ENCODE results near the gene PLEKHH1.
A peak's percentile ranks its signal among the peaks of the same experiment; 100 is the strongest.
"Not testable (repeated sequence)": the region's sequence is repeated elsewhere in the genome, so short reads cannot be mapped to it uniquely, and the experiment has no call there.

The PLEKHH1 gene

DNA sequence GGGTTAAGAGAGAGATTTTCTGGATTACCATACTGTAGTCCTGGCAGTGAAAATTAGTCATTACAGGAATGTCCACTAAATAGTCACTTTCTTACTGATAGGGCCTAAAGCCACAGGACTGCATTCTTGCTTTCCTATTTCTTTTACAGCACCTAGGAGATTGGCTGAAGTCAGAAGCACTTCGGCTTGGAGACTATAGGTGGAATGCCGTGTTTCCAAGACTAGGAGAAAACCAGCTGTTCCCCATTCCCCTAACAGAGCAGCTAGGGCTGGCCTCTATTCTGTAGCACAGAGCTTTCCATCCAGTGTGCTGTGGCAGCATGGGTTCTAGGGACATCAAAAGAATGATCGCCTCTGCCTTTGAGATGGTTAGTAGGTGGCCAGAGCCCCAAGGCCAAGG lies 51.9 kb downstream of the PLEKHH1 start:
- no peak for DNase-seq

DNA sequence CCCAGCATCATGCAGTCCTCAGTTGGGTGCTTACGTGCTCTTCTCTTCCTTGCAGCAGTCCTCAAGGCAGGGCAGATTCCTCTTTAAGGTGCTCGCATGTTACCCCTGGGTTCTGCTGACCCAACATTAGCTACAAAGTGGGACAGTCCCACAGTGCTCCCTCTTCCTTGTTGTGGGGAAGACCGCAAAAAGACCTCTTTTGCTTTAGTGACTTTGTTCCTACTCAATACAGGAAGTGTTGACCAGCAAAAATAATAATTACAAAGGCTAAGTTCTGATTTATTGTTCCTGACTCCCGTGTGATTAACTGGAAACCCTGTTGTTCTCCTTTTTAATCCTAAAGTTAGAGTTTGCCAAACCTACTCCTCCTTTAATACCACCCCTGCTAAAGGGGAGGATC lies 53.3 kb downstream of the PLEKHH1 start:
- DNase-seq = no peak

DNA sequence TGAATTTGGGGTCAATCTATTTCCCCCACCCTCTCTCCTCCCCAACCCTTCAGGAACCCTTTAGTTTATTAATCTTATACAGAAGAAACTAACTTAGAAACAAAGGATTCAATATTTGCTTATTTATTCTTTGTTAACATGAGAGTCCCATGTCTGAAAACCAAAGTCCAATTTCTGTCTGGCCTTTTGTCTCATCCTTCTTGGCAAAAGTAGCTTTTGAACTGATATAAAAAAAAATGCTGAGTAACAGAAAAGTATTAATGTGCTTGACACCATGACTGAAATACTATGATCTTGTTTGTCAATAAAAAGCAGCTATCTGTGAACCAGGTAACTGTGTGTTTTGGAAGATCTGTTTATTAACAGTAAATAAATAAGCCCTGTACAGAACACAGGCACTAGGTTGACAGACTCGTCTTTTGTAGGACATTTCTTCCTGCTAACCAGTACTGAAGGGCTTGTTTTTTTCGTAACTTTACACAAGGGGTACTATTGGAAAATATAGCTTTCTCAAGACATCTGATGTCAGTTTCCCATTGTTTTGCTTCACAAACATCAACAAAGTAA lies 56.2 kb downstream of the PLEKHH1 start:
- DNase-seq = no peak

DNA sequence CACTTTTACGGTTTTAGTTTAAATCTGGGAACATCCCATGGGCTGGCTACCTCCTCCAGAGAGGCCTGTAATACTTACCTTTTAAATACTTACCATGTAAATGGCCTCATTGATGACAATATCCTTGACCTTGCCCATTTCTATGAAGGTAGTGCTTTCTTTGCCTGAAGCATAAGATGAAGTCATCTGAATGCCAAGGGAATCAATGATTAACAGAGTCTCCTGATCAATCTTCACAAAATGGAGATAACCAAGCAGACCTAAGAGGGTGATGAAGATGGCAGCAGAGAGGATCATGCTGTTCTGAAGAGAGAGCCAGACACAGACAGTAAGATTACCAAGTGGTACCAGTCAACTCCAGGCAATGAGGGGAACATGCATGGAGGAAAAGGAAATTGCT lies 60.6 kb downstream of the PLEKHH1 start:
- DNase-seq = not testable (repeated sequence)

DNA sequence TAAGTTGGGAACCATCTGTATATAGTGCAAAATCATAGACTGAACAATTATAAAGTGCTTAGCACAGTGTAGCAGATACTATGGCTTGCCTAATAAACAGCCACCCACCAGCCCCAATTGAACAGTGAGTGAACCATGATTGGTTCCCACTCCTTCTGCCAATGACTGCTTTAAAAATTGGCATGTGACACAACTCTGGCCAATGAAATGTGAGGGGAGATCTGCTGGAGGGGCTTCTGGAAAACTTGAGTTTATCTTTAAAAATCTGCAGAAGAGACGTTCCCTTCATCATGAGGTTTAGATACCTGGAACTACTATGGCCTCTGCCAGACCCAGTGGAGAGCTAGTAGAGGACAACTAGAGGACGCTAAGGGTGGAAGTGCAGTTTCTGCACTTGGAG lies 62.3 kb downstream of the PLEKHH1 start:
- DNase-seq = no peak

DNA sequence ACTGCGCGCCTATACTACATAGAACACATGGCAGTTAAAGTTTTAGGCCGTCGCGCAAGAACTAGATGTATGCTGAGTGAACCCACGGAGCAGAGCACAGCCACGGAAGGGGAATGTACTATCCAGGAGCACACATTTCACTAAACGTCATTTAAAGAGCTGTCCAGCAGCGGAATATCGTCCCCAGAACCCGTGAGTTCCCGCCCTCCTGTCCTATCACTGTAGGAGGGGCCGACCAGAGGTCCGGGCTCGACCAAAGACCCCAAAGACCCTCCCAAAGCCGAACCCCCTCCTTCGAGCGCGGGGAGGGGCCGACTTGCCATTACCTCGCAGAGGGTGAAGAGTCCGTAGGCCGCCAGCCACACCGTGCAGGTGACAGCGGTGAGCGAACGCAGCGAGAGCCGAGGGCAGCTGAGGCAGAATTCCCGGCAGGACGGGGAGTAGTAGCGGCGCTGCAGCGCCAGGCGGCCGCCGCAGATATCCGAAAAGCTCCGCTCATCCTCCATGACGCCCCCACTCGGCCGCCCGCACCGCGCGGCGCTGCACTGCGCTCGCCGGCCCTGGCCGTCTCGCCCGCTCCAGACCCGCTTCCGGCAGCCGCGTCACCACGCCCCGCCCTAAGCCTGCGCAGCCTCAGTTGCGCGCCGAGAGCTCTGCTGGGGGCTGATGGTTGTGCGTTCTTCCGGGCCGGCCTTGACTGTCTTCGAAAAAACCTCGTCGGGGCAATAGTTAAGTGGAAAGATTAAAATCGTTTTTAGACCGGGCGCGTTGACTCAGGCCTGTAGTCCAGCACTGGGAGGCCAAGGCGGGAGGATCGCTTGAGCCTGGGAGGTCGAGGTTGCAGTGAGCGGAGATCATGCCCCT lies 66.8 kb downstream of the PLEKHH1 start, which contains the start of gene PIGH:
Gene PIGH, minus strand, starts transcription at position 571 of the 864 bp plus-strand sequence. Its CDS starts 65 bp downstream, at position 506.
- DNase-seq = peak; percentile 86 to 91 (median 88)

DNA sequence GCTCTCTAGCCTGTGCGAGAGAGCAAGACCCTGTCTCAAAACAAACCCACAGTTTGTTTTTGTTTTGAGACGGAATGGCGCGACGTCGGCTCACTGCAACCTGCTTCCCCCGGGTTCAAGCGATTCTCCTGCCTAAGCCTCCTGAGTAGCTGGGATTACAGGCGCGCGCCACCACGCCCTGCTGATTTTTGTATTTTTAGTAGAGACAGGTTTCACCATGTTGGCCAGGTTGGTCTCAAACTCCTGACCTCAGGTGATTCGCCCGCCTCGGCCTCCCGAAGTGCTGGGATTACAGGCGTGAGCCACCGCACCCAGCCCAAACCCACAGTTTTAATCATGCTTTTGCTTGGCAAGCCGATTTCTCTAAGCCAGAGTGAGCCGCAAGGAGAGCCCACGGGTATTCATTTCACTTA lies 67.5 kb downstream of the PLEKHH1 start:
- not testable (repeated sequence) for DNase-seq

DNA sequence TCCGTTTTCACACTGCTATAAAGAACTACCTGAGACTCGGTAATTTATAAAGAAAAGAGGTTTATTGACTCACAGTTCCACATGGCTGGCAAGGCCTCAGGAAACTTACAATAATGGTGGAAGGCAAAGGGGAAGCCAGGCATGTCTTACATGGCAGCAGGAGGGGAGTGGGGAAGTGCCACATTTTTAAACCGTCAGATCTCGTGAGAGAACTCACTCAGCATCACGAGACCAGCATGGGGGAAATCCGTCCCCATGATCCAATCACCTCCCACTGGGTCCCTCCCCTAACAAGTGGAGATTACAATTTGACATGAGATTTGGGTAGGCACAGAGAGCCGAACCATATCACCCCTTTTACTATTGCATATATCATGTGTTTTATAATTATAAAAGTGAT lies 69.0 kb downstream of the PLEKHH1 start:
- no peak for DNase-seq

DNA sequence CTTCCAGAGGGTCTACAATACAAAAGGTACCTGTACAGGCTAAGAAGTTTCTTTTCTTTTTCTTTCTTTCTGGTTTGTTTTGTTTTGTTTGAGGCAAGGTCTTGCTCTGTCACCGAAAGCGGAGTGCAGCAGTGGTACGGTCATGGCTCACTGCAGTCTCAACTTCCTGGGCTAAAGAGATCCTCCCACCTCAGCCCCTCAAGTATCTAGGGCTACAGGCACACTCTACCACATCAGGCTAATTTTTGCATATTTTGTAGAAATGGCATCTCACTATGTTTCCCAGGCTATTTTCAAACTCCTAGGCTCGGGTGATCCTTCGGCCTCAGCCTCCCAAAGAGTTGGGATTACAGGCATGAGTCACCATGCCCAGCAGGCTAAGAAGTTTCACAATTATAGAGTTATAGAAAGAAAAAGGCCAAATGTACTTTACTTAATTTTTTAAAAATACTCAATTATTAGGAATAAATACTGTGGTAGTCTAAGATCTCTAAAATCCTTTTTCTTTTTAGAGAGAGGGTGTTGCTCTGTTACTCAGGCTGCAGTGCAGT lies 70.0 kb downstream of the PLEKHH1 start:
- DNase-seq = no peak

DNA sequence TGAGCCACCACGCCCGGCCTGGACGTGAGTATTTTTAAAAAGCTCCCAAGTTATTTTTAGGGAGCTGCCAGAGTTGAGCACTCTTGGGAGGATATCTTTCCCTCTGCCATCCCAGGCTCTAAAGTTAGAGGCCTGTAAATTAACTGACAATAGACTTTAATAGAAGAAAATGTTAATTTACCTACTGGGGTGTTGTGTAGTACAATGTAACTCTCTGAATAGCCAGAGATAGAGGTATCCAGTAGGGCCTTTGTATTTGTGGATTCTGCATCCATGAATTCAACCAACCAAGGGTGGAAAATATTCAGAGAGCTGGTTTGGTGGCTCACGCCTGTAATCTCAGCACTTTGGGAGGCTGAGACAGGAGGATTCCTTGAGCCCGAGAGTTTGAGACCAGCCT lies 74.6 kb downstream of the PLEKHH1 start:
- no peak for DNase-seq

DNA sequence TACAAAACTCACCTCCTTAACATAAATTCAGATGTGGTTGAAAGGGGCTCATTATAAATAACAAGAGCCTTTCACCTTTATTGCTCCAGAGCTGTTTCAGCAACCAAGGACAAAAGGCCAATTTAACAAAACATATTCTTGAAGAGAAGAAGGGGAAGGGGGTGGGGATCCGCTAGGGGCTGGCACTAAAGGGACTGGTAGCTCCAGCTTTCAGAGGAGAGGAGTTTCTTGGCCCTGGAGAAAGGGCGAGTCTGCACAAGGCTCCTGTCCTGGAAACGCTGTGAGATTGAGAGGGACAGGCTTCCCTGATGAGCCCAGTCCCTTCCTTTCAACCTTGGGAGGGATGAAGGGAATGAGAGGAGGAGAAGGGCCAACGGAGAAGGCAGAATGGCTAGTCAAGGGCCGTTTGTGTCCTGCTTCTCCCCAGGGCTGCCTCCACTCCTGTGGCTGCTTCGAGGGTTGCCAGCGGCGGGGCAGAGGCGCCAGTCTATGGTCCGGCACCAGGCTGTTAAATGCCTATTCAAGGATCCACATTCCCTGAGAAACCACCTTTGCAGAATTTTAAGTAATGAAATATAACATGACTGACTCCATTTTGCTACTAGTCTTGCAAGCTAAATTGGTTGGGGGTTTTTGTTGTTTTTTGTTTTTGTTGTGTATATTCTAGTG lies 76.7 kb downstream of the PLEKHH1 start:
- DNase-seq = no peak

DNA sequence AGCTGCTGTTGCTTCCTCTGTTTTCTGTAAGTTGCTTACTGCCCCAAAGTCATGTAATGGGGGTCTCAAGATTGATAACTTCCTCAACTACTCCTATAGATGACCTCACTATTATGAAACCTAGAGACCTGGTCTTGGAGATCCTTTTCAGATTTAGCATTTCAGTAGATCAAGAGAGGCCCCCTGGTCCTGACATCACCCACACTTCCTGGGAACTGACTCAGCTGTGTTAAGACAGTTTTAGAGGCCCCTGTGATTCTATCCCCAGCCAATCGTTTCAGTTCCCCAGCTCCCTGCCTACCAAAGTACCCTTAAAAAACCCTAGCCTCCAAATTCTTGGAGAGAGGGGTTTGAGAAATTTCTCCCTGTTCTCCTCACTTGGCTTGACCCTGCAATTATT lies 77.4 kb downstream of the PLEKHH1 start:
- no peak for DNase-seq

DNA sequence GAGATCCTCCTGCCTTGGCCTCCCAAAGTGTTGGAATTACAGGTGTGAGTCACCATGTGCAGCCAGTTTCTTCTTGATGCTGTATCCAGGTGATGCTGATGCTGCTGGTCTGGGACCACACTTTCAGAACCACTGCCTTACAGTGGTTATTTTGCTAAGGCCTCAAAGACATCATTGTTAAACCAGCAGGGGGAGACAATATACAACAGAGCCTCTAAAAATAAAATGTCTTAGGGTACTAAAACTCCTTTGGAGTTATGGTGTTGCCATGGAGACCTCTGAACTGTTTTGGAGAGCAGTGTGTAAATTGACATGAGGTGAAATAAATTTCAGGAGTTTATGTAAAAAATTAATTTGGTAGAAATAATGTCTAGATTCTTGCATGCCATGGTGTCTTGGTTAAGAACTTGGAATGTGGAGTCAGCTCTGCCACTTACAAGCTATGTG lies 85.5 kb downstream of the PLEKHH1 start:
- DNase-seq = no peak

DNA sequence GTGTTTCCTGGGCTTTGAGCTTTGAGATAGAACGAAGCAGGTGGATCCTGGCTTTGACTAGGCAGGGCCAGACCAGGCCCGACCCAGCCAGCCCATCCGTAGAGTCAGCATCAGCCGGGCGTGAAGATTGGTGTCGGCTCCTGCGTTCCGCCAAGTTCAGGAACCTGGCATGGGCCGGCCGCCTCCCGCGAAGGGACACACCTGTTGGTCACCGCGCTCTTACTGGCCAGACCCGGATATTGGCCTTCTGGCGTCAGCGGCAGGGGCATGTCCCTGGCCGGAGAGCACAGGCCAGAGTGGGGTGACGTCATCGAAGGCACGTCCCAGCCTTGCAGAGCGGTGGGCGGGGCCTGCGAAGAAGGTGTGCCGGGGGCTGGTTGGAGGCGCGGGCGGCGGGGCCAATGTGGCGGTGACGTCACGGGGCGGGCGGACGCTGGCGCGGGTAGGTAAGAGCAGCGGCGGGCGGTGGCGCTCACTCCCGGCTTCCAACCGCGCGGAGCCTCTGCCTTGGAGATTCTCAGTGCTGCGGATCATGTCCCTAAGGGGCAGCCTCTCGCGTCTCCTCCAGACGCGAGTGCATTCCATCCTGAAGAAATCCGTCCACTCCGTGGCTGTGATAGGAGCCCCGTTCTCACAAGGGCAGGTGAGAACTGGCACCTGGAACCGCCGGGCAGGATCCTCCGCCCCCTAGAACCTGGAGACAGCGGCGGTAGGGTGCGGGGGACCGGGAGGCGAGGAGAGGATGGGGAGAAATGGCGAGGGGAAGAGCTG lies 86.5 kb downstream of the PLEKHH1 start, which contains the start of gene ARG2:
Gene ARG2, plus strand, starts transcription at position 475 of the 771 bp plus-strand sequence. Its CDS starts 58 bp downstream, at position 533.
- peak; percentile 89 to 95 (median 91) for DNase-seq

DNA sequence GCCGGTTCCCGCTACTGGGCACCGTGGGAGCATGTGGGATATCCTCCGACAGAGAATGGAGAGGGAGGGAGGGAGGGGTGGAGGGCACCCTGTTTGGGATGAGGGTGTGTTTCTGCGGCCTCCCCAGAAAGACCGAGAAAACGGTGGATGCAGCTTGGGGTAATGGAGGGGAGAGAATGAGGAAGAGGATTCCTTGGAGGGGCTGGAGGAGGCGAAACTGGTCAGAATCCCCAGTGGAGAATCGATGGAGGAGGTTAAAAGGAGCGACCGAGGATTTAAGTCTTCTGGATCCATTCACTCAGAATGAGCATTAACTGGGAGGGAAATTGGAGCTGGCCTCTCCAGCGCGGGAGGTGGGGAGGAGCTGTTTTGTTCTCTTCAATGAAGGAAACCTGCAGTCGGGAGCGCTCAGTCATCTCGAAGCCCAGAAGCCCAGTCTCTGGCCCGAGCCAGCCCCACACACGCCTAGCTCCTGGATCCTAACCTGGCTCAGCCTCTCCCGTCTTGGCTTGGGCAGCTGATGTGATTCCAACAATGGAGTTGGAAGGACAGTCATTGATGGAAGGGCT lies 87.2 kb downstream of the PLEKHH1 start:
- no peak for DNase-seq

DNA sequence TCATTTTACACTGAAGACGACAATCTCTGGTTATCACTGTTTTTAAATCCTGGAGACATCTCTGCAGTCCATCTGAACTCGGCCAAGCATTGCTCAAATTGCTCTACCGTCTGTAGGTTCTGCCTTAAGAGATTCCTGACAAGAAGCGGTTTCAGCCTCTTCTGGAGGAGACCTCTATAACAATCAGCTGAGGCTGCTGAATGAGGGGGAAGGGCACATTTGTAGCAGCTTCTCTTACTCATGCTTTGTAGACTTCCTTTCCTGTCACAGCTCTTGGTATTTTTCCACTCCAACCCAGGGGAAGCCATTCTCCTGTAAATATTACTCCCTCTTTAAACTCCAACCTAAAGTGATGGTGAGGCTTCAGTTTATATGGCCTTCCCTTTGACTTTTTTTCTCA lies 89.6 kb downstream of the PLEKHH1 start:
- no peak for DNase-seq

DNA sequence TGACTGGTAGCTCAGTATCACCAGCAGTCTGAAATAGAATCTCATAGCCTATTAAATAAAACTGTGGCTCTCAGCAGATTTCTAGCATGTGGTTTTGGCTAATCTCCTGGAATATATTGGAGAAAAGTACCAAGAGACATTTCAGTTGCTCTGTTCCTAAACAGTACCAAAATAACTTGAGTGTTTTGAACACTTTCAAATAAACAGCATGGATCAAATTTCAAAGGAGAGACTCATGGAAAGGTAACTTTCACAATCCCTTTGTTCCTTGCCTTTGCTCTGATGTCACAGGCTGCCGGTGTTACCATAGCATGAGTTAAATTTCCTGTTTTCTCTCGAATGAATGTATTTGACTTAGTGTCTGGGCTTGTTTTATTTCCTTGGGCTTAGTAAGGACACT lies 90.0 kb downstream of the PLEKHH1 start:
- no peak for DNase-seq

DNA sequence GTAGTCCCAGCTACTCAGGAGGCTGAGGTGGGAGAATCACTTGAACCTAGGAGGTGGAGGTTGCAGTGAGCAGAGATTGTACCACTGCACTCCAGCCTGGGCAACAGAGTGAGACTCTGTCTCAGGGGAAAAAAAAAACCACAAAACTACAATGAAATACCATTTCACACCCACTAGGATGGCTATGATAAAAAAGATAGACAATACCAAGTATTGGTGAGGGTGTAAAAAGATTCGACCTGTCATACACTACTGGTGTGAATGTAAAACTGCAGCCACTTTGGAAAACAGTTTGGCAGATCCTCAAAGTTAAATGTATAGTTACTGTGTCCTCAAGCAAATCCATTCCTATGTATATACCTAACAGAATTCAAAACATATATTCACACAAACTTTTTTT lies 93.0 kb downstream of the PLEKHH1 start:
- not testable (repeated sequence) for DNase-seq

DNA sequence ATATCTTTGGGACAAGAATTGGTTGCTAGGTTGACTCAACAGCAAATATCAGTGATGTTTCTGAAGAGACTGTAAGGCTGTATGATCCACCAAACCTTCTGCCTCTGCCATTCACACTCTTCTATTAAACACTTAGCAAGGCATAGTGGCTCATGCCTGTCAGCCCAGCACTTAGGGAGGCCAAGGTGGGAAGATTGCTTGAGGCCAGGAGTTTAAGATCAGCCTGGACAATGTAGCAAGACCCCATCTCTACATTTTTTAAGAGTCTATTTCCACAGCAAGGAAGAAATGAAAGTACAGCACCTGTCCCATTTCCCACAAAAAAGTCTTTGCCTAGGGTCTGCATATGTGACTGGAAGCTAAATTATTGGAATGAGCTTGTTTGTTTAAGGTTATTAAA lies 94.4 kb downstream of the PLEKHH1 start:
- DNase-seq = no peak

DNA sequence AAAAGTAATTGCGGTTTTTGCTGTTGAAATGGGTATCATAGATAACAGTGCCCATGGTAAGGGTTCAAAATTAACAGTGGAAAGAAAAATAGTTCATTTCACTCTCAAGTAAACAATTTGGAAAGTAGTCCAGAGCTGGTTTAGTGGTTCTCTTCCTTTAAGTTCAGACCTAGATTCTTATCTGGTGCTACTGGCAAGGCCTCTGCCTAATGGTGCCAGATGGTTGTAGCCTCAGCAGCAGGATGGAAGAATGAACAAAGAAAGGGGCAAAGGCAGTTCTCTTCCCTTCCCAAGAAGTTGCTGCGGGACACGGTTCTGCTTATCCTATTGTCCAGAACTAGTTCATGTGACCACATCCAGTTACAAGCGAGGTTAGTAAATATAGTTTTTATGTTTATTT lies 97.1 kb downstream of the PLEKHH1 start:
- DNase-seq = no peak

DNA sequence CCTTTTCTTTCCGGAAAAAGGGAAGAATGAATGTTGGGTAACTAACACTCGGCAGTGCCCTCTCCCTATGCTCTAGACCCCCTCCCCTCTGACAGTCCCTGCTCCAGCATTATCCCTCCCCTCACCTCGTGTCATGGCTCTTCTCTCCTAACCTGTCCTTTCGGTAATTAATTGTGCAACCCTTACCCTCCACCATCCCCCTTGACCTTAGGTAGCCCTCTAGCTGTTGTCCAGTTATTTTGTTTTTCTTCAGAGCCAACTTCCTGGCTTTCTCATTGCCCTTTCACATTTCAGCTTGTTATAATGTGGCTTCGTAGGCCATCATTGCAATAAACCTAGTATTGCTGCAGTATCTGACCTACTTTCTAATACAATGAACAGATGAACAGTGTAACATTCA lies 97.8 kb downstream of the PLEKHH1 start:
- no peak for DNase-seq

DNA sequence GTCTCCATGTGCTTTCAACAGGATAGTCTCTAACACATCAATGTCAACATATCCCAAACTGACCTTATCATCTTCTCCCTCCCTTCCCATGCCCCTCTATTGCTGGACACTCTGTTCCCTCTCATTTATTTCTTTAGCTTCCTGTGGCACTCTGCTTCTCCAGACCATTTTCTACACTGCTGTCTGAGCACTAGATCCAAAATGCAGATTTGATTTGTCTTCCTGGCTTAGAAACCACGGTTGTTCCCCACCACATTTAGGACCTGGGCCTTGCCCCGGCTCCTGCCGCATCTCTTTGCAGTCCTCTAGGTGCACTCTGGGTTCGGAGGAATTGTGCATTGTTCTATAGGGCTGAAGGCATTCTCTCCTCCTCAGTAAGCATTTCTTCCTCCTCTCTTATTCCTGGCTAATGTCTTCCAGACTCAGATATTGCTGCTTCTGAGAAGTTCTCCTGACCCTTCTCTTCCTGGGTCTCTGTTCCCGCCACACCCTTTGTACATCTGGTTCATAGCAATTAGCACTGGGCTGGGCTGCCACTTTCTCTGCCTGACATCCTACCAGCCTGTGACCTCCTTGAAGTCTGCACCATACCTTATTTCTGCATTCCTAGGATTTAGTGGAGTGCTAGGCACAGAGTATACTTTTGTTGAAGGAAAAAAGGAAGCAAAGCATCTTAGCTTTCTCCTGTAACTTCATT lies 100.5 kb downstream of the PLEKHH1 start:
- no peak for DNase-seq

Measured in activated CD4-positive, CD25-positive, alpha-beta regulatory T cell (primary cell).